HEK293 (cell line): ENCODE measurements around the gene PBXIP1.
A peak's percentile ranks its signal among the peaks of the same experiment; 100 is the strongest.

Experiments used
- CTCF ChIA-PET: fragments of 350-600 bp; formaldehyde crosslinking; extraction: SDS; loops from one replicate; lab custom pipeline; 2021; ENCODE audit warnings: antibody characterized with exemption; lab: Yijun Ruan, JAX
- POLR2A ChIA-PET: fragments of 300-600 bp; formaldehyde crosslinking; extraction: SDS; loops from one replicate; lab custom pipeline; 2020; ENCODE audit warnings: antibody characterized with exemption, inconsistent platforms; lab: Yijun Ruan, JAX
- H3K27ac ChIP-seq: fragments of 200-500 bp; sonication (Bioruptor generic); 2 replicates; pipeline ENCODE4 v1.5.1; 2014; ENCODE audit warnings: low read depth, low read length, control low read depth, inconsistent platforms; ENCODE audit errors: extremely low read depth
- H3K36me3 ChIP-seq, 2 experiments: fragments of 200-500 bp in 1 of 2; sonication (Bioruptor generic) in 1 of 2; 1 replicate in 1 of 2; 2 replicates in 1 of 2; pipeline ENCODE4 v1.5.1; 2014 to 2017; ENCODE audit warnings: inconsistent platforms in 2 of 2, low read length in 2 of 2; ENCODE audit not compliant: control insufficient read depth in 2 of 2, insufficient read depth in 1 of 2
- H3K4me1 ChIP-seq: fragments of 200-500 bp; sonication (Bioruptor generic); 2 replicates; pipeline ENCODE4 v1.5.1; 2014; ENCODE audit warnings: mild to moderate bottlenecking, low read length, inconsistent platforms; ENCODE audit not compliant: control insufficient read depth, insufficient read depth
- H3K4me3 ChIP-seq: 2 replicates; pipeline ENCODE4 v1.5.1; 2011; ENCODE audit warnings: low read depth, mild to moderate bottlenecking, control low read depth, low read length, moderate library complexity
- H3K9me3 ChIP-seq: fragments of 200-500 bp; sonication (Bioruptor generic); 2 replicates; pipeline ENCODE4 v1.5.1; 2014; ENCODE audit warnings: low read depth, low read length, inconsistent platforms; ENCODE audit not compliant: control insufficient read depth, insufficient read depth
- BCL11A ChIP-seq: fragments of 450-650 bp; formaldehyde crosslinking; IDR thresholded peaks from 2 replicates; pipeline ENCODE4 v1.5.1; 2016; ENCODE audit warnings: low read depth, missing biosample characterization, missing genetic modification characterization
- EGR2 ChIP-seq: fragments of 450-650 bp; formaldehyde crosslinking; IDR thresholded peaks from 2 replicates; pipeline ENCODE4 v1.5.1; 2016; ENCODE audit warnings: low read depth, missing biosample characterization, missing genetic modification characterization
- GLI4 ChIP-seq: fragments of 450-650 bp; formaldehyde crosslinking; IDR thresholded peaks from 2 replicates; pipeline ENCODE4 v1.5.1; 2016; ENCODE audit warnings: missing biosample characterization, missing genetic modification characterization
- KLF1 ChIP-seq: fragments of 450-650 bp; formaldehyde crosslinking; IDR thresholded peaks from 2 replicates; pipeline ENCODE4 v1.5.1; 2016; ENCODE audit warnings: missing biosample characterization, missing genetic modification characterization
- OSR2 ChIP-seq: fragments of 450-650 bp; formaldehyde crosslinking; IDR thresholded peaks from 2 replicates; pipeline ENCODE4 v1.5.1; 2016; ENCODE audit warnings: missing biosample characterization, missing genetic modification characterization
- SP2 ChIP-seq: fragments of 450-650 bp; formaldehyde crosslinking; IDR thresholded peaks from 2 replicates; pipeline ENCODE4 v1.5.1; 2016; ENCODE audit warnings: missing biosample characterization, missing genetic modification characterization
- SP3 ChIP-seq: fragments of 450-650 bp; formaldehyde crosslinking; IDR thresholded peaks from 2 replicates; pipeline ENCODE4 v1.5.1; 2016; ENCODE audit warnings: missing biosample characterization, missing genetic modification characterization
- ZBTB17 ChIP-seq: fragments of 450-650 bp; formaldehyde crosslinking; IDR thresholded peaks from 2 replicates; pipeline ENCODE4 v1.5.1; 2016; ENCODE audit warnings: missing biosample characterization, missing genetic modification characterization
- ZBTB44 ChIP-seq: fragments of 450-650 bp; IDR thresholded peaks from 2 replicates; pipeline ENCODE4 v1.5.1; 2018; ENCODE audit warnings: missing biosample characterization, mild to moderate bottlenecking, missing genetic modification characterization
- ZBTB48 ChIP-seq: fragments of 450-650 bp; formaldehyde crosslinking; IDR thresholded peaks from 2 replicates; pipeline ENCODE4 v1.5.1; 2016; ENCODE audit warnings: missing biosample characterization, missing genetic modification characterization
- ZNF121 ChIP-seq: fragments of 450-650 bp; formaldehyde crosslinking; IDR thresholded peaks from 2 replicates; pipeline ENCODE4 v1.5.1; 2016; ENCODE audit warnings: missing biosample characterization, missing genetic modification characterization
- ZNF19 ChIP-seq: fragments of 450-650 bp; formaldehyde crosslinking; IDR thresholded peaks from 2 replicates; pipeline ENCODE4; 2016; ENCODE audit warnings: missing biosample characterization, missing genetic modification characterization, low read depth
- ZNF221 ChIP-seq: fragments of 450-650 bp; formaldehyde crosslinking; IDR thresholded peaks from 2 replicates; pipeline ENCODE4 v1.5.1; 2017; ENCODE audit warnings: missing biosample characterization, missing genetic modification characterization, borderline replicate concordance
- ZNF223 ChIP-seq: fragments of 450-650 bp; formaldehyde crosslinking; IDR thresholded peaks from 2 replicates; pipeline ENCODE4 v1.5.1; 2016; ENCODE audit warnings: missing biosample characterization, missing genetic modification characterization
- ZNF23 ChIP-seq: fragments of 450-650 bp; formaldehyde crosslinking; IDR thresholded peaks from 2 replicates; pipeline ENCODE4 v1.5.1; 2016; ENCODE audit warnings: missing biosample characterization, missing genetic modification characterization, borderline replicate concordance
- ZNF324 ChIP-seq: fragments of 450-650 bp; formaldehyde crosslinking; IDR thresholded peaks from 2 replicates; pipeline ENCODE4 v1.5.1; 2016; ENCODE audit warnings: missing biosample characterization, missing genetic modification characterization
- ZNF354C ChIP-seq: fragments of 450-650 bp; formaldehyde crosslinking; IDR thresholded peaks from 2 replicates; pipeline ENCODE4 v1.5.1; 2016; ENCODE audit warnings: missing biosample characterization, missing genetic modification characterization, low read depth, borderline replicate concordance
- ZNF48 ChIP-seq: fragments of 450-650 bp; formaldehyde crosslinking; IDR thresholded peaks from 2 replicates; pipeline ENCODE4 v1.5.1; 2016; ENCODE audit warnings: missing biosample characterization, missing genetic modification characterization
- ZNF510 ChIP-seq: fragments of 450-650 bp; formaldehyde crosslinking; IDR thresholded peaks from 2 replicates; pipeline ENCODE4 v1.5.1; 2018; ENCODE audit warnings: mild to moderate bottlenecking, missing genetic modification characterization, missing biosample characterization; ENCODE audit not compliant: insufficient replicate concordance
- ZNF518A ChIP-seq: fragments of 450-650 bp; formaldehyde crosslinking; conservative IDR thresholded peaks from 2 replicates; pipeline ENCODE4 v1.5.1; 2016; ENCODE audit warnings: low read depth, missing biosample characterization, missing genetic modification characterization
- ZNF521 ChIP-seq: fragments of 450-650 bp; formaldehyde crosslinking; IDR thresholded peaks from 2 replicates; pipeline ENCODE4 v1.5.1; 2017; ENCODE audit warnings: missing biosample characterization, mild to moderate bottlenecking, missing genetic modification characterization
- ZNF530 ChIP-seq: fragments of 450-650 bp; formaldehyde crosslinking; IDR thresholded peaks from 2 replicates; pipeline ENCODE4 v1.5.1; 2016; ENCODE audit warnings: low read depth, missing biosample characterization, missing genetic modification characterization
- ZNF544 ChIP-seq: fragments of 450-650 bp; formaldehyde crosslinking; IDR thresholded peaks from 2 replicates; pipeline ENCODE4 v1.5.0; 2017; ENCODE audit warnings: missing biosample characterization, missing genetic modification characterization
- ZNF561 ChIP-seq: fragments of 450-650 bp; IDR thresholded peaks from 2 replicates; pipeline ENCODE4 v1.5.1; 2018; ENCODE audit warnings: missing biosample characterization, missing genetic modification characterization, borderline replicate concordance
- ZNF654 ChIP-seq: fragments of 450-650 bp; formaldehyde crosslinking; IDR thresholded peaks from 2 replicates; pipeline ENCODE4 v1.5.1; 2016; ENCODE audit warnings: low read depth, missing biosample characterization, missing genetic modification characterization
- ZNF701 ChIP-seq: fragments of 450-650 bp; formaldehyde crosslinking; IDR thresholded peaks from 2 replicates; pipeline ENCODE4 v1.5.1; 2016; ENCODE audit warnings: missing biosample characterization, missing genetic modification characterization
- ZNF704 ChIP-seq: fragments of 450-650 bp; formaldehyde crosslinking; IDR thresholded peaks from 2 replicates; pipeline ENCODE4 v1.5.1; 2016; ENCODE audit warnings: missing biosample characterization, missing genetic modification characterization
- ZNF768 ChIP-seq: fragments of 450-650 bp; formaldehyde crosslinking; IDR thresholded peaks from 2 replicates; pipeline ENCODE4 v1.5.1; 2018; ENCODE audit warnings: missing biosample characterization, mild to moderate bottlenecking, missing genetic modification characterization
- ZNF830 ChIP-seq: fragments of 450-650 bp; IDR thresholded peaks from 2 replicates; pipeline ENCODE4 v1.5.0; 2018; ENCODE audit warnings: missing biosample characterization, missing genetic modification characterization, low read depth, mild to moderate bottlenecking, moderate library complexity
- ZSCAN18 ChIP-seq: fragments of 450-650 bp; formaldehyde crosslinking; IDR thresholded peaks from 2 replicates; pipeline ENCODE4 v1.5.1; 2016; ENCODE audit warnings: missing biosample characterization, missing genetic modification characterization

Gene PBXIP1

GRCh38 chr1:154936555-154937084, 19.3 kb downstream of the PBXIP1 start, which contains the start of gene PMVK:
TSS of gene PMVK (minus strand) at chr1:154936719. CDS start at chr1:154936685, 34 bp downstream.
- POLR2A ChIA-PET: interaction anchor here (0.8 to 1.7 kb wide), 13 partner anchors 9 to 383 kb away, joined by 3 to 9 read pairs (median 4); partner anchors contain the start of genes EFNA3, FLAD1, KCNN3 and PBXIP1
- CTCF ChIA-PET: interaction anchor here (0.6 to 1.5 kb wide), 12 partner anchors 9 to 457 kb away, joined by 3 to 6 read pairs (median 4); partner anchors contain the start of gene PBXIP1
- Histone ChIP-seq H3K9me3 (no peaks in the 10 kb centered on the region), H3K27ac (peak within 1 kb of the TSS; percentile 88), H3K4me3 (peak within 1 kb of the TSS; percentile 61), H3K36me3 (peaks cover 0 to 7% of the 10 kb centered on the region in 2 experiments; a peak in 1 of 3 replicates), H3K4me1 (no peaks in the 10 kb centered on the region)
- TF ChIP-seq ZNF23 (tag by site-specific recombination) (no peak), ZNF521 (tag by site-specific recombination) (no peak), ZNF518A (tag by site-specific recombination) (0 out of 2 replicates have a peak, but pooled peaks have one; percentile 3), ZNF544 (no peak), SP2 (peak; percentile 69), ZNF701 (tag by site-specific recombination) (no peak), GLI4 (tag by site-specific recombination) (no peak), ZNF223 (no peak), ZNF324 (tag by site-specific recombination) (peak; percentile 80), ZBTB48 (tag by site-specific recombination) (peak; percentile 98), EGR2 (no peak), ZNF354C (tag by site-specific recombination) (no peak), ZSCAN18 (no peak), ZNF830 (no peak), ZNF121 (no peak), BCL11A (tag by site-specific recombination) (peak; percentile 77), ZNF768 (no peak; the same call in 1 of the 2 replicates), ZNF654 (tag by site-specific recombination) (no peak), ZNF221 (no peak), ZNF19 (tag by site-specific recombination) (no peak), ZNF561 (tag by site-specific recombination) (peak; percentile 78), ZNF48 (tag by site-specific recombination) (no peak), ZNF530 (no peak), KLF1 (tag by site-specific recombination) (peak; percentile 56), ZBTB44 (peak; percentile 21; the same call in 1 of the 2 replicates), ZBTB17 (tag by site-specific recombination) (no peak; the same call in none of the 2 replicates), ZNF510 (tag by site-specific recombination) (no peak), OSR2 (peak; percentile 26; the same call in 1 of the 2 replicates), ZNF704 (tag by site-specific recombination) (no peak), SP3 (tag by site-specific recombination) (peak; percentile 87)
